Aorta (tissue), 5 donors: Measurements from ENCODE around the gene SPATA32. TPM values are rescaled to one million over a fixed set of nuclear protein-coding genes. Genes with fewer than 3 reads are reported as not detected.

ENCODE experiments used
- ATAC-seq: fragments of 200-7000 bp; cut with Tn5 transposase; one replicate; pipeline ENCODE4 v1.9.1; 2022; ENCODE audit warnings: moderate library complexity; ENCODE audit not compliant: low FRiP score
- DNase-seq, 2 donors: peaks; one replicate each; pipeline ENCODE4 v3.0.0-alpha.2; 2020
- H3K27ac ChIP-seq, 2 donors: one replicate each; pipeline ENCODE4 v1.5.1; 2013; ENCODE audit warnings: low read length in 2 of 2, mild to moderate bottlenecking in 2 of 2, moderate library complexity in 2 of 2, control low read depth in 1 of 2, inconsistent platforms in 1 of 2, low read depth in 1 of 2
- H3K27me3 ChIP-seq, 2 donors: one replicate each; pipeline ENCODE4 v1.6.1; 2013; ENCODE audit warnings: control low read depth in 1 of 2, low read length in 1 of 2, mild to moderate bottlenecking in 1 of 2, moderate library complexity in 1 of 2; ENCODE audit not compliant: insufficient read depth in 2 of 2, control insufficient read depth in 1 of 2
- H3K36me3 ChIP-seq, 2 donors: one replicate each; pipeline ENCODE4 v1.6.1; 2013; ENCODE audit warnings: control low read depth in 1 of 2, low read length in 1 of 2, mild to moderate bottlenecking in 1 of 2; ENCODE audit not compliant: insufficient read depth in 2 of 2, control insufficient read depth in 1 of 2
- H3K4me1 ChIP-seq, 2 donors: one replicate each; pipeline ENCODE4 v1.6.1; 2013; ENCODE audit warnings: low read length in 2 of 2, control low read depth in 1 of 2, mild to moderate bottlenecking in 1 of 2, moderate library complexity in 1 of 2; ENCODE audit not compliant: insufficient read depth in 2 of 2, control insufficient read depth in 1 of 2
- H3K4me3 ChIP-seq, 2 donors: one replicate each; pipeline ENCODE4 v1.5.1; 2013; ENCODE audit warnings: low read length in 2 of 2, control low read depth in 1 of 2, mild to moderate bottlenecking in 1 of 2
- H3K9me3 ChIP-seq: one replicate; pipeline ENCODE4 v1.6.1; 2013; ENCODE audit warnings: mild to moderate bottlenecking, low read length; ENCODE audit not compliant: control insufficient read depth
- WGBS, 2 donors: extraction: QIAGEN DNeasy Blood & Tissue Kit; methylation state at CpG; one replicate each; pipeline ENCODE4 v1.1.7; 2013; 5-methylcytosine and 5-hydroxymethylcytosine counted together
- intact Hi-C, 2 donors: fragments of 100-400 bp; cut with DNase I; formaldehyde crosslinking; loops; one replicate each; pipeline versions ENCODE4 v1.14.2 to v1.15.0; 2022
- long read RNA-seq, 2 donors: library from polyadenylated mRNA; unstranded; transcript quantifications; one replicate each; pipeline ENCODE4 v2.0.0, GENCODE V29; 2020 to 2021
- polyA plus RNA-seq, 2 donors: library from polyadenylated mRNA; stranded (reverse); fragments of 200-250 nt; gene quantifications; one replicate each; pipeline ENCODE4 v1.2.3, GENCODE V29; 2013
- total RNA-seq, 2 donors: library from RNA; stranded (reverse); fragmentation: NEBNext Ultra II Directional; extraction: Animal tissue kit (Norgen Biotek cat#: 25700); gene quantifications; one replicate each; pipeline ENCODE4 v1.2.1, GENCODE V29; 2021
- donor health status: healthy with polysubstance abuse.
- donor health status: Bipolar disorder and iron deficiency.
- donor health status: DM: no; HTN: no; CAD: no.
- donor health status: DM: no; HTN: no; CAD: no.
- donor health status: DM: yes; HTN: yes; CAD: no.

Gene SPATA32
- total RNA-seq: not detected
- not detected for polyA plus RNA-seq
- long read RNA-seq, donor 1: 0 reads
- long read RNA-seq, donor 2: 0 reads

DNA sequence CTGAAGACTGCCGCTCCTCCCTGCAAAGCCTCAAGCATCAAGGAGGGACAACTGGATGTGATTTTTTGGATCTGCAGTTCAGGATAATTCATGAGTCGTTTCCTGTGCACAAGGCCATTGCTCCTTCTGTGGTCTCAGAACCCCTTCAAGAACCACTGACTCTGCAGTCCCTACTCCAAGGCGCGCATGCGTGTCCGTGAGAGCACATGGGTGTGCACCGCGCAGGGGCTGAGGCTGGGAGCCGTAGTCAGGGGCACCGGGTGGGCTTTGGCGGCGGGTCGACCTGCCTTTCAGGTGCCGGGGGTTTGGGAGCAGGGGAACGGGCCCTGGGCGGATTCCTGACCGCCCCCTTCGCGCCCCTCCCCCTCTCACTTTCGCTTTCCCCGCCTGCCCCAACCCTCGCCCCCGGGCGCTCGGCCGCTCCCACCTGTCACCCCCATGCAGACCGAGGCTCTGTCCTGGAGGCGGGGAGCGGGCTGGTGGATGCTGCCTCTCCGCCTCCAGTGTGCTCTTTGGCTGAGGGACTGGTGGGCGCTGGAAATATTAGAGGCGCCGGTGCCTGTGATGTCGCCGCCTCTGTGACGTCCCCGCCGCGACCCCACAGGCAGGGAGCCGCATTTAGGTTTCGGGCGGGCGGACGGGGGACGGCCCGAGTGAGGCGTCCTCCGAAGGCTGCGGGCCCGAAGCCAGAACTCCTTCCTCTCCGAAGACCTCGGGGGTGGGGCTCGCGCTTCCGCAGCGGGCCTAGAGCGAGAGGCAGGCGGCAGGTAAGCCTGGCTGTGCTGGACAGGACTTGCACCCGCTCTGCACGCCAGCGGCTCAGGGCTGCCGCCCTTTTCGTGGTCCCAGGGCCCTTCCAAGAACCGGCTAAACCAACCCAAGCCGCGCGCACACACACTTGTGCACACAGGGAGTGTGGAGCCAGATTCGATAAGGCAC lies at the start of gene SPATA32:
SPATA32 (minus strand) TSS at position 518 of the 939 bp plus-strand sequence; CDS start at position 440, 78 bp downstream.
- Histone ChIP-seq H3K9me3 (no peaks in the 10 kb centered on the region), H3K36me3 (peaks cover 0 to 1% of the 10 kb centered on the region in 2 donors), H3K4me3 (peak within 1 kb of the TSS; percentile 30 to 38), H3K27me3 (no peaks in the 10 kb centered on the region), H3K27ac (no peak within 1 kb of the TSS), H3K4me1 (no peaks in the 10 kb centered on the region)
- DNase-seq: peak; percentile 70 to 88
- 3% methylated on average over 66 to 68 of the region's 68 CpGs for WGBS, 2 donors
- ATAC-seq: peak; percentile 80
- intact Hi-C loops: no loop called here

DNA sequence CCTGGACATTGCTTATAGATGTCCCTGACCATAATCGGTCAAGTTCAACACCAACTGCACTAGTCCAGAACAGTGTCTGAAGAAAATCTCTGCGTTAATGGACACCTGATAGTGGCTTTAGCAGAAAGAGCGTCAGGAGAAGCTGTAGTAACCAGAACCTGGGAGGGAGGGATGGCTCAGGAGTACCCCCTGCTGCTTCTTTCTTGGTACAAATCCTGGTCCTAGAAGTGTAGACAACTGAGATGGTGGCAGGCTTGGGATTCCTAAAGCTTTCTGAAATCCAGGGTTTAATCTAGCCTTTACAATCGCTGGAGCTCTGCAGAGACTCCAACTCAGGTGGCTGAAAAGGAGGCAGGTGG lies 49.5 kb upstream of the SPATA32 start:
- Histone ChIP-seq H3K27me3 (no peaks in the 10 kb centered on the region), H3K4me3 (no peak overlapping the region), H3K4me1 (peaks cover 6 to 13% of the 10 kb centered on the region in 2 donors), H3K36me3 (no peaks in the 10 kb centered on the region), H3K9me3 (no peaks in the 10 kb centered on the region), H3K27ac (peak overlapping the region in 1 of 2 donors; percentile 62)
- no peak for ATAC-seq
- DNase-seq: no peak
- 79 to 84% methylated on average over 4 of the region's 4 CpGs for WGBS, 2 donors
- intact Hi-C loops: loop anchor here in 1 of 2 donors (10.0 kb wide), 1 partner anchor 167 kb away; the partner anchor contains the start of gene HEXIM1

GRCh38 chr17:45310380-45311324 lies 48.8 kb upstream of the SPATA32 start:
- Histone ChIP-seq H3K36me3 (no peaks in the 10 kb centered on the region), H3K4me1 (peaks cover 6 to 13% of the 10 kb centered on the region in 2 donors), H3K27me3 (no peaks in the 10 kb centered on the region), H3K4me3 (no peak overlapping the region), H3K27ac (no peak overlapping the region), H3K9me3 (no peaks in the 10 kb centered on the region)
- peak in 1 of 2 donors; percentile 78 for DNase-seq
- intact Hi-C loops: loop anchor here in 1 of 2 donors (10.0 kb wide), 1 partner anchor 166 kb away; the partner anchor contains the start of gene HEXIM1
- no peak for ATAC-seq
- 25 to 27% methylated on average over 3 of the region's 3 CpGs for WGBS, 2 donors

DNA sequence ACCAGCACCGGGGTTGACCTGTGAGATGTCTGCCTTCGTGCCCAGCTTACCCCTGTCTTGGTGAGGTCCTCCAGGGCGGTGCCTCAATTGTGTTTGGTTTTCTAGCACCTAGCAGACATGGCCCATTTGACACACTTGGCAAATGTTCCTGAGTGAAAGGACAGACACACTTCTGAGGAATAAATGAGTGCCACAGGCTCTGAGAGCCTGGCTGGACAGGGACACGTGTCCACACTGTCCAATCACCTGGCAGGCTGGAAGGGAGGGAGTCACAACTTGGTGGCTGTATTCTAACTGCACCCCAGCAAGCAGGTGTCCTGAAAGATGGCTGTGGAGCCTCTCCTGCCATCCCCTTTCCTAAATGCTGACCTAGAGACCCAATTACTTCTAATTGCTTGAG lies 47.5 kb upstream of the SPATA32 start:
- Histone ChIP-seq H3K27me3 (no peaks in the 10 kb centered on the region), H3K4me1 (peaks cover 6 to 13% of the 10 kb centered on the region in 2 donors), H3K4me3 (no peak overlapping the region), H3K9me3 (no peaks in the 10 kb centered on the region), H3K27ac (no peak overlapping the region), H3K36me3 (peaks cover 0 to 2% of the 10 kb centered on the region in 2 donors)
- ATAC-seq (no peak), DNase-seq (no peak)
- WGBS, 2 donors: 92 to 94% methylated on average over 4 of the region's 4 CpGs
- intact Hi-C loops: no loop called here

DNA sequence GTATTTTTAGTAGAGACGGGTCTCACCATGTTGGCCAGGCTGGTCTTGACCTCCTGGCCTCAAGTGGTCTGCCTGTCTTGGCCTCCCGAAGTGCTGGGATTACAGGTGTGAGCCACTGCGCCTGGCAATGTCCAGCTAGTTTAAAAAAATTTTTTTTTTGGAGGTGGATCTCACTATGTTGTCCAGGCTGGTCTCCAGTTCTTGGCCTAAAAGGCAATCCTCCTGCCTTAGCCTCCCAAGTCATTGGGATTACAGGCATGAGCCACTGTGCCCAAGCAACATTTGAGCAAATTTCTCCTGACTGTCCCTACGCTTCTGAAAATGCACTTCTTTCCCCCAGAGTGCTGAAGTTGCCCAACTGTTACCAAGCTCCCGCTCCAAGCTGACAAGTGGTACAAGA lies 46.9 kb upstream of the SPATA32 start:
- DNase-seq (no peak), ATAC-seq (no peak)
- H3K9me3 ChIP-seq: no peaks in the 10 kb centered on the region
- H3K4me3 ChIP-seq: no peak overlapping the region
- no peak overlapping the region for H3K27ac ChIP-seq
- no peaks in the 10 kb centered on the region for H3K27me3 ChIP-seq
- H3K36me3 ChIP-seq: peaks cover 0 to 2% of the 10 kb centered on the region in 2 donors
- WGBS, 2 donors: 97 to 99% methylated on average over 5 of the region's 5 CpGs
- peaks cover 6 to 13% of the 10 kb centered on the region in 2 donors for H3K4me1 ChIP-seq
- intact Hi-C loops: no loop called here

- Histone ChIP-seq H3K27ac (peak overlapping the region; percentile 20 to 66), H3K4me1 (peaks cover 6 to 13% of the 10 kb centered on the region in 2 donors), H3K4me3 (no peak overlapping the region), H3K9me3 (no peaks in the 10 kb centered on the region), H3K36me3 (peaks cover 0 to 2% of the 10 kb centered on the region in 2 donors), H3K27me3 (no peaks in the 10 kb centered on the region)
- DNase-seq (no peak), ATAC-seq (no peak)
- intact Hi-C loops: no loop called here
- WGBS, 2 donors: 74 to 79% methylated on average over 6 of the region's 6 CpGs
Measured at GRCh38 chr17:45308016-45308365, 46.1 kb upstream of the SPATA32 start.

DNA sequence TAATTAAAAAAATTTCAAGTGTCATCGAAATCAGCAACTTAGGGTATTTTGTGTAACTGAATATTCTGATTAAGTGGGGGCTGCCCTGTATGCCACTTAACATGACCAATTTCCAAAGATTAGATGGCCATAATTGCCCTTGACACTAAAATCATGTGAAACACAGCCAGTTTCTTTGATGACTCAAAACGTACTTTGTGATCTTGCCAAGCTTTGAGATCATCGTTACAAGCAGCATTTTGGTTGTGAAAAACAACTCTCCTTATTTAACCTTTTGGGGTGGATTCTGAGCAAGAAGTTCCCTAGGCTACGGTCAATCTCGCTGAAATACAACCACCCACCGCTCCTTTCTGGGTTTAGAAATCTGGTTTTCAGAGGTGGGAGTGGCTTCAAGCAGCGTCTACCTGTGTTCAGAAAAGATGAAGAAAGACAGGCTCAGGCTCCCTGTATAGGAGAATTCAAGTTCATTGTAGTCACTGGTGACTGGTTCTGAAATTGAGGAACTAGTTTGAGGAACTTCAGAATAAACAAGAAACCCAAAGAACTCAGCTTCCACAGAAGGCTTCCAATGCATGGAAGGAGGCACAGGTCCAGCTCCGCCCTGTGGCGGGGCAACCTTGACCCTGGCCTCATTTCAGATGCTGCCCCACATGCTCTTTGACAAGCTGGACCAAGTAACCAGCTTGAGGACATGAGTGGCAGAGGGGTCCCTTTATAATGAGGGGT lies 45.6 kb upstream of the SPATA32 start:
- peaks cover 0 to 2% of the 10 kb centered on the region in 2 donors for H3K36me3 ChIP-seq
- H3K27ac ChIP-seq: peak overlapping the region; percentile 20 to 66
- 26% methylated on average over 9 of the region's 9 CpGs for WGBS, 2 donors
- H3K4me1 ChIP-seq: peaks cover 6 to 13% of the 10 kb centered on the region in 2 donors
- intact Hi-C loops: no loop called here
- H3K9me3 ChIP-seq: no peaks in the 10 kb centered on the region
- no peak overlapping the region for H3K4me3 ChIP-seq
- DNase-seq (no peak), ATAC-seq (peak; percentile 42)
- H3K27me3 ChIP-seq: no peaks in the 10 kb centered on the region

- ATAC-seq: no peak
- intact Hi-C loops: no loop called here
- WGBS, 2 donors: 82% methylated on average over 5 of the region's 5 CpGs
Measured at GRCh38 chr17:45306623-45307022, 44.7 kb upstream of the SPATA32 start.

More at GRCh38 chr17:45306623-45307022, 44.7 kb upstream of the SPATA32 start:
- Histone ChIP-seq H3K9me3 (no peaks in the 10 kb centered on the region), H3K4me3 (no peak overlapping the region), H3K27me3 (no peaks in the 10 kb centered on the region), H3K27ac (no peak overlapping the region), H3K4me1 (peaks cover 2 to 13% of the 10 kb centered on the region in 2 donors), H3K36me3 (peaks cover 0 to 2% of the 10 kb centered on the region in 2 donors)
- no peak for DNase-seq
